Esophagus squamous epithelium (tissue), 5 donors: ENCODE results near the gene S100A3. TPM values are rescaled to one million over a fixed set of nuclear protein-coding genes. Genes with fewer than 3 reads are reported as not detected.

Experiments
- DNase-seq: peaks from one replicate; lab custom pipeline; 2025; lab: John Stamatoyannopoulos, UW
- H3K27ac ChIP-seq, 4 donors: fragments of 200-600 bp; sonication (generic); one replicate each; pipeline ENCODE4 v1.5.1; 2016 to 2019; ENCODE audit warnings: mild to moderate bottlenecking in 1 of 4
- H3K27me3 ChIP-seq, 4 donors: fragments of 200-600 bp; sonication (generic); 1 replicate in 3 of 4; 2 replicates in 1 of 4; pipeline versions ENCODE4 v1.5.1 to v1.6.0; 2017 to 2021; ENCODE audit warnings: antibody characterized with exemption in 1 of 4
- H3K36me3 ChIP-seq, 3 donors: fragments of 200-600 bp; sonication (generic); one replicate each; pipeline ENCODE4 v1.5.1; 2016 to 2019
- H3K4me1 ChIP-seq, 3 donors: fragments of 200-600 bp; sonication (generic); one replicate each; pipeline ENCODE4 v1.5.1; 2017 to 2019
- H3K4me3 ChIP-seq, 4 donors: fragments of 200-600 bp; sonication (generic); 1 replicate in 3 of 4; 2 replicates in 1 of 4; pipeline ENCODE4 v1.5.1; 2016 to 2019; ENCODE audit warnings: mild to moderate bottlenecking in 2 of 4, moderate library complexity in 1 of 4
- H3K9me3 ChIP-seq, 3 donors: fragments of 200-600 bp; sonication (generic); one replicate each; pipeline ENCODE4 v1.5.1; 2016 to 2019
- POLR2A ChIP-seq, 4 donors: fragments of 450-650 bp; IDR thresholded peaks; one replicate each; pipeline ENCODE4 v1.6.1; 2017; ENCODE audit warnings: antibody characterized with exemption in 4 of 4, mild to moderate bottlenecking in 4 of 4, moderate library complexity in 3 of 4
- WGBS, 2 donors: methylation state at CpG; one replicate each; pipeline ENCODE4 v1.1.5; 2018; 5-methylcytosine and 5-hydroxymethylcytosine counted together
- intact Hi-C: fragments of 100-400 bp; cut with DNase I; formaldehyde crosslinking; loops from one replicate; pipeline ENCODE4 v1.15.0; 2022
- total RNA-seq, 4 donors: library from RNA; depleted of rRNA; stranded (reverse); fragments of >200 nt; gene quantifications; one replicate each; pipeline ENCODE4 v1.1.0, GENCODE V29; 2016
- TF ChIP-seq, protein P1 (sequence below), 6 experiments: fragments of 450-650 bp in 4 of 6; fragments of 200-600 bp in 2 of 6; sonication (generic) in 2 of 6; IDR thresholded peaks; one replicate each; pipeline ENCODE4 v1.5.1; 2016 to 2019; ENCODE audit warnings: antibody characterized with exemption in 6 of 6, mild to moderate bottlenecking in 4 of 6, moderate library complexity in 4 of 6
- donor health status: DM: yes; HTN: yes; CAD: no.

The S100A3 gene, protein sequence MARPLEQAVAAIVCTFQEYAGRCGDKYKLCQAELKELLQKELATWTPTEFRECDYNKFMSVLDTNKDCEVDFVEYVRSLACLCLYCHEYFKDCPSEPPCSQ
- 10 to 100 TPM in 1 of 4 donors, 1 to 10 TPM in 3; 1.2 to 16.5 (median 9.2) TPM for total RNA-seq

DNA sequence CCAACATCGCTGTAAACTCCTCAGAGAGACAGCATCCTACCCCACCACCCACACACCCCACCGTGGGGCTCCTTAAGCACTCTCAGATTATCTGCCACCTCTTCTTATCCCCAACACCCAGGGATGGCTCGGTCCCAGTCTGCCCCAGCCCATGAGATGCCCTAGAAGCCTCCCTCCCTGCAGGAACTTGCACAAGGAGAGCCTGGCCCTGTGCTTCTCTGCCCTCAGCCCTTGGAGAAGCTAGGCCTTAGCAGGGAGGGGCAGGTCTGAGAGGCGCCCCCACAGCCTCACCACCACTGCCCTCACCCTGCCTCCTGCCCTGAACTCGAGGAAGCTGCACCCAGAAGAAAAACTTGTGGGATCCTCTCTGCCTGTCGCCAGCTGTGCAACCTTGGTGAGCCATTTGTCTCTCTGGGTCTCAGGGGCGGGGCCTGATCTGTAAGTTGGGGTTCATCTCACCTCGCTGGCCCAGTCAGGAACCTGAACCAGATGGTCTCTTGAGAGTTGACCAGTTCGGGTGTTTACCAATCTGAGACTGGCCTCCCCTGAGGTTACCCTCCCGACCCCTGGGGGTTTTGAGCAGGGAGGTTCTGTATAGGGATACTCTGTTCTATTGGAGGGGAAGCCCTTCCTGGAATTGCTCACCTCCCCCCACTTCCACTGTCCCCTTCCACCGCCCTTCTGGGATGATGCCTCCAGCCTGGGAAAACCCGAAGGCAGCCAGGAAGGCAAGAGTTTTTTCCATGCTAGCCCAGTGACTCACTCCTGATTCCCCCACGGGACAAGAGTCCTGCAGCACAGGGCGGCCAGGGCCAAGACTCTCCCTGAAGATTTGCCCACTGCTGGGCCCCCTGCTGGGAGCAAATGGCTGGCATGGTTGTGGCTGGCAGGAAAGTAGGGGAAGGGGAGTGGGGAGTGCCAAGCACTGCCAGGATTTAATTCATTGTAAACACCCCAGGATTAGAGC is at the start of gene S100A3:
S100A3 (minus strand) TSS at position 537 of the 967 bp plus-strand sequence. CDS start 773 bp downstream, outside the sequence.
- Histone ChIP-seq H3K27ac (peak within 1 kb of the TSS; percentile 63 to 94 (median 92)), H3K4me3 (no peak within 1 kb of the TSS), H3K9me3 (no peaks in the 10 kb centered on the region), H3K27me3 (no peaks in the 10 kb centered on the region), H3K4me1 (peaks cover 74 to 100% (median 84%) of the 10 kb centered on the region in 3 donors), H3K36me3 (peaks cover 0 to 21% (median 0%) of the 10 kb centered on the region in 3 donors)
- DNase-seq: no peak
- TF ChIP-seq POLR2A (IDR thresholded peaks at IDR 0.05): no peak
- TF ChIP-seq, protein P1, sequence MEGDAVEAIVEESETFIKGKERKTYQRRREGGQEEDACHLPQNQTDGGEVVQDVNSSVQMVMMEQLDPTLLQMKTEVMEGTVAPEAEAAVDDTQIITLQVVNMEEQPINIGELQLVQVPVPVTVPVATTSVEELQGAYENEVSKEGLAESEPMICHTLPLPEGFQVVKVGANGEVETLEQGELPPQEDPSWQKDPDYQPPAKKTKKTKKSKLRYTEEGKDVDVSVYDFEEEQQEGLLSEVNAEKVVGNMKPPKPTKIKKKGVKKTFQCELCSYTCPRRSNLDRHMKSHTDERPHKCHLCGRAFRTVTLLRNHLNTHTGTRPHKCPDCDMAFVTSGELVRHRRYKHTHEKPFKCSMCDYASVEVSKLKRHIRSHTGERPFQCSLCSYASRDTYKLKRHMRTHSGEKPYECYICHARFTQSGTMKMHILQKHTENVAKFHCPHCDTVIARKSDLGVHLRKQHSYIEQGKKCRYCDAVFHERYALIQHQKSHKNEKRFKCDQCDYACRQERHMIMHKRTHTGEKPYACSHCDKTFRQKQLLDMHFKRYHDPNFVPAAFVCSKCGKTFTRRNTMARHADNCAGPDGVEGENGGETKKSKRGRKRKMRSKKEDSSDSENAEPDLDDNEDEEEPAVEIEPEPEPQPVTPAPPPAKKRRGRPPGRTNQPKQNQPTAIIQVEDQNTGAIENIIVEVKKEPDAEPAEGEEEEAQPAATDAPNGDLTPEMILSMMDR (IDR thresholded peaks at IDR 0.05): peak in 1 of 6 experiments; percentile 17
- intact Hi-C loops: no loop called here
- 48 to 81% methylated on average over 5 to 8 of the region's 14 CpGs for WGBS, 2 donors

DNA sequence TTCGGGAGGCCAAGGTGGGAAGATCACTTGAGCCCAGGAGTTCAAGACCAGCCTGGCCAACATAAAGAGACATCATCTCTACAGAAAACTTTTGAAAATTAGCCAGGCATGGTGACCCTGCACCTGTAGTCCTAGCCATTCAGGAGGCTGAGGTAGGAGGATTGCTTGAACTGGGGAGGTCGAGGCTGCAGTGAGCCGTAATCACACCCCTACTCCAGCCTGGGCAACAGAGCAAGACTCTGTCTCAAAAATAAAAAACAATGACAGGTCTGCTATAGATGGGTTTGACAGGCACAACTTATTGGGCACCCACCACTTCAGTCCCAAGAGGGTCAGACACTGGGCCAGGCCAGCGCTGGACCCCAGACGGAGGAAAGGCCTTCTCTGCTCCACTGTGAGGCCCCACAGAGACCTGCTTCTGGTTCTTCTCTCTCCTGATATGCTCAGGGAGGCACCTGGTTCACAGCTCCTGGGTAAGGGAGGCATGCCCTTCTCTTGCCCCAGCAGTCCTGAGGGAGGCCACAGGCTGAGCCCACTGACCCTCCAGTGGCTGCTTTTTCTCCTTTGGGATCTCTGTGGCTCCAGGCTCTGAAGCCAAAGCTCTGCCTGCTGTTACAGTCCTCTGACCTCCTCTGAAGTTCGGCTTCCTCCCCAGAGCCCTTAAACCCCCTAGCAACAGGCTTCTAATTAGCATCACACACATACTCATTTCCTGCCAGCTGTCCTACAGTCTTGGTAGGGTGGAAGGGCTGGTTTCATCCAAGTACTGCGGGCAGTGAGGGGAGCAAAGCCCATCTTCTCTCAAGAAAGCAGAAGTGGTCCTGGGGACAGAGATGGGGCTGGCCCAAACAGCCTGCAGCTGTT is 49.5 kb upstream of the S100A3 start:
- intact Hi-C loops: no loop called here
- Histone ChIP-seq H3K9me3 (no peaks in the 10 kb centered on the region), H3K36me3 (peaks cover 0 to 24% (median 0%) of the 10 kb centered on the region in 3 donors), H3K27me3 (no peaks in the 10 kb centered on the region), H3K27ac (peak overlapping the region in 3 of 4 donors; percentile 6 to 34 (median 21)), H3K4me1 (peaks cover 0 to 7% (median 7%) of the 10 kb centered on the region in 3 donors), H3K4me3 (no peak overlapping the region)
- 67 to 70% methylated on average over 5 of the region's 7 CpGs for WGBS, 2 donors
- TF ChIP-seq, protein P1 (IDR thresholded peaks at IDR 0.05): no peak
- TF ChIP-seq POLR2A (IDR thresholded peaks at IDR 0.05): no peak
- no peak for DNase-seq

DNA sequence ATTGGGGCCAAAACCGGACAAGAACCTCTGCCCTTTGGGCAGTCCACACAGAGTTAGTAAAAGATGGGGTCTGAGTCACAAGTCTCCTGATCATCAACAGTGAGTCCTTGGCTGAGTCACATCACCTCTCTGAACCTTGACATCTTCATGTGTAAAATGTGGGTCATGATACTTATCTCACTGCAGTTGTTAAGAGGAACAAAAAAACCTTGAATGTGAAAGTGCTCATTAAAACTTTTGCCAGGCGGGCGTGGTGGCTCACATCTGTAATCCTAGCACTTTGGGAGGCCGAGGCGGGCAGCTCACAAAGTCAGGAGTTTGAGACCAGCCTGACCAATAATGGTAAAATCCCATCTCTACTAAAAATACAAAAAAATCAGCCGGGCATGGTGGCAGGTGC is 48.1 kb upstream of the S100A3 start:
- no peak for DNase-seq
- no peak for TF ChIP-seq POLR2A (IDR thresholded peaks at IDR 0.05)
- TF ChIP-seq, protein P1 (IDR thresholded peaks at IDR 0.05): no peak
- intact Hi-C loops: no loop called here
- H3K27me3 ChIP-seq: no peaks in the 10 kb centered on the region
- peaks cover 0 to 7% (median 7%) of the 10 kb centered on the region in 3 donors for H3K4me1 ChIP-seq
- 50 to 64% methylated on average over 1 to 5 of the region's 6 CpGs for WGBS, 2 donors
- no peaks in the 10 kb centered on the region for H3K9me3 ChIP-seq
- no peak overlapping the region for H3K27ac ChIP-seq
- peaks cover 0 to 16% (median 0%) of the 10 kb centered on the region in 3 donors for H3K36me3 ChIP-seq
- no peak overlapping the region for H3K4me3 ChIP-seq

DNA sequence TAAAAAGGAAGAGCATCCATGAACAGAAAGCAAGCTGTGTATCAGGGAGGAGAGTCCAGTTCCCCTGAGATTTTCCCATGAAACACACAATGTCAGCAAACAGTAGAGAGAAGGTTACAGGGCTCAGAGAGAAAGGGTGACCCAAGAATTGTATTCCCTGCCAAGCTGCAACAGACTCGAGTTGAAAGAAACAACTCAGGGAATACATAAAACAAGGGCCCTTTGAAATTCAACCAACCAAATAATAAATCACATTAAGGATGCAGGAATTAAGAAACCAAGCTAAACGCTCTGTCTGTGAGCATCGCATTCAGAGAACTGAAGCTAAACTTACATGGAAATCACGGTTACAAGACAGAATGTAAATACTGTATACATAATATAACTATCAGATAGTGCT is 43.7 kb upstream of the S100A3 start:
- WGBS, 2 donors: 63 to 64% methylated on average over 4 of the region's 4 CpGs
- intact Hi-C loops: no loop called here
- no peaks in the 10 kb centered on the region for H3K36me3 ChIP-seq
- no peaks in the 10 kb centered on the region for H3K27me3 ChIP-seq
- no peak for DNase-seq
- no peak overlapping the region for H3K27ac ChIP-seq
- TF ChIP-seq POLR2A (IDR thresholded peaks at IDR 0.05): no peak
- TF ChIP-seq, protein P1 (IDR thresholded peaks at IDR 0.05): no peak
- H3K4me1 ChIP-seq: no peaks in the 10 kb centered on the region
- no peaks in the 10 kb centered on the region for H3K9me3 ChIP-seq
- no peak overlapping the region for H3K4me3 ChIP-seq
